K562 (cell line): ENCODE measurements around the gene LRFN4. TPM values are rescaled to one million over a fixed set of nuclear protein-coding genes. Genes with fewer than 3 reads are reported as not detected.
A peak's percentile ranks its signal among the peaks of the same experiment; 100 is the strongest.

Experiments
- ATAC-seq: fragments of 200-7000 bp; cut with Tn5 transposase; 3 replicates; pipeline ENCODE4 v1.9.1; 2020; ENCODE audit warnings: moderate library complexity
- BruUV-seq: library from RNA; stranded (reverse); fragments of 400-500 nt; replicated peaks from 2 replicates; lab custom pipeline; 2021; lab: Mats Ljungman, UMichigan
- CTCF ChIA-PET: fragments of 300-600 bp; formaldehyde crosslinking; extraction: SDS; loops from one replicate; lab custom pipeline; 2021; ENCODE audit warnings: low intra/inter-chr PET ratio; lab: Yijun Ruan, JAX
- POLR2A ChIA-PET: fragments of 300-600, 350-650 bp; sonication (Branson Sonifier 250); formaldehyde crosslinking; extraction: SDS; loops from one replicate; lab custom pipeline; 2021; ENCODE audit warnings: antibody characterized with exemption, inconsistent platforms; lab: Yijun Ruan, JAX
- DNase-seq, 4 experiments: peaks; one replicate each; pipeline versions ENCODE4 v3.0.0 to v3.0.0-alpha.2; 2011 to 2018; ENCODE audit warnings: low spot score in 3 of 4, mixed read lengths in 3 of 4; ENCODE audit errors: extremely low read depth in 1 of 4
- FAIRE-seq: peaks from 2 replicates; lab custom pipeline; 2011; peaks lifted over from hg19 to GRCh38; lab: Jason Lieb, UNC
- H2AFZ ChIP-seq: 2 replicates; pipeline ENCODE4 v1.6.0; 2011; ENCODE audit warnings: low read depth, low read length, control low read depth, inconsistent platforms
- H3K27ac ChIP-seq: fragments of 200-600 bp; 3 replicates; pipeline ENCODE4 v1.8.0; 2011; ENCODE audit warnings: low read depth, mild to moderate bottlenecking, control low read depth, inconsistent platforms, low read length, moderate library complexity, mixed read lengths; ENCODE audit errors: extremely low read depth
- H3K27me3 ChIP-seq, 2 experiments: fragments of 300-600 bp in 1 of 2; 2 replicates in 1 of 2; 3 replicates in 1 of 2; pipeline versions ENCODE4 v1.6.0 to v1.8.0; 2011; ENCODE audit warnings: inconsistent platforms in 2 of 2, low read length in 2 of 2, mild to moderate bottlenecking in 1 of 2, mixed read lengths in 1 of 2, moderate library complexity in 1 of 2; ENCODE audit not compliant: control insufficient read depth in 2 of 2, insufficient read depth in 2 of 2
- H3K36me3 ChIP-seq: fragments of 300-600 bp; 3 replicates; pipeline ENCODE4 v1.8.0; 2011; ENCODE audit warnings: mild to moderate bottlenecking, low read length, inconsistent platforms; ENCODE audit not compliant: control insufficient read depth, insufficient read depth
- H3K4me1 ChIP-seq, 2 experiments: fragments of 200-600 bp in 1 of 2; replicated peaks in 1 of 2; 2 replicates in 1 of 2; 3 replicates in 1 of 2; pipeline versions ENCODE4 v1.5.1 to v1.8.0; 2011; ENCODE audit warnings: inconsistent platforms in 2 of 2, low read length in 2 of 2, mild to moderate bottlenecking in 1 of 2, mixed read lengths in 1 of 2, moderate library complexity in 1 of 2; ENCODE audit not compliant: control insufficient read depth in 2 of 2, insufficient read depth in 2 of 2
- H3K4me2 ChIP-seq: 2 replicates; pipeline ENCODE4 v1.6.1; 2011; ENCODE audit warnings: low read length, control low read depth, inconsistent platforms, mixed read lengths; ENCODE audit not compliant: insufficient read depth
- H3K4me3 ChIP-seq: fragments of 200-600 bp; sonication (generic), shearing (Covaris generic); 2 replicates; pipeline ENCODE4 v1.5.1; 2016; ENCODE audit warnings: control low read depth, inconsistent platforms
- H3K79me2 ChIP-seq: fragments of 200-600 bp; 3 replicates; pipeline ENCODE4 v1.8.0; 2011; ENCODE audit warnings: low read length, inconsistent platforms; ENCODE audit not compliant: control insufficient read depth, insufficient read depth
- H3K9ac ChIP-seq, 2 experiments: 2 replicates each; pipeline versions ENCODE4 v1.6.0 to v1.6.1; 2011; ENCODE audit warnings: low read depth in 2 of 2, low read length in 2 of 2, control low read depth in 1 of 2, inconsistent platforms in 1 of 2, mild to moderate bottlenecking in 1 of 2, mixed read lengths in 1 of 2; ENCODE audit not compliant: insufficient read depth in 1 of 2
- H3K9me1 ChIP-seq: one replicate; pipeline ENCODE4 v1.6.0; 2011; ENCODE audit warnings: inconsistent platforms, mild to moderate bottlenecking, low read length, moderate library complexity; ENCODE audit not compliant: control insufficient read depth, insufficient read depth
- H3K9me3 ChIP-seq: replicated peaks from 2 replicates; pipeline ENCODE4 v1.5.1; 2011; ENCODE audit warnings: low read depth, low read length, inconsistent platforms; ENCODE audit not compliant: control insufficient read depth, insufficient read depth
- H4K20me1 ChIP-seq: replicated peaks from 2 replicates; pipeline ENCODE4 v1.6.1; 2011; ENCODE audit warnings: low read length, inconsistent platforms, mixed read lengths; ENCODE audit not compliant: control insufficient read depth, insufficient read depth
- KAT2B ChIP-seq: IDR thresholded peaks from one replicate; pipeline ENCODE4 v1.6.1; 2012; ENCODE audit warnings: low read depth, mild to moderate bottlenecking, control low read depth, inconsistent platforms, low read length, moderate library complexity
- NCOA2 ChIP-seq, 2 experiments: fragments of 450-650 bp; IDR thresholded peaks; 2 replicates each; pipeline ENCODE4 v1.6.1; 2018; ENCODE audit warnings: mild to moderate bottlenecking in 2 of 2, moderate library complexity in 1 of 2; ENCODE audit not compliant: partially characterized antibody in 2 of 2
- WGBS: fragments of 100-300 bp; shearing (Covaris generic); methylation state at CpG from one replicate; pipeline ENCODE4 v1.1.6; 2016; ENCODE audit warnings: low coverage, mixed read lengths; ENCODE audit not compliant: insufficient coverage; ENCODE audit errors: missing lambda C conversion rate; 5-methylcytosine and 5-hydroxymethylcytosine counted together
- in situ Hi-C: fragments of 300-500 bp; cut with MboI; formaldehyde crosslinking; loops from 4 replicates; pipeline ENCODE4 v1.15.0; 2018; ENCODE audit warnings: inconsistent platforms, mixed read lengths
- intact Hi-C: fragments of 100-400 bp; cut with micrococcal nuclease; formaldehyde crosslinking; loops from 2 replicates; pipeline ENCODE4 v1.14.2; 2022
- polyA plus RNA-seq, 8 experiments: library from polyadenylated mRNA; depleted of rRNA in 4 of 8; stranded (reverse) in 5 of 8; unstranded in 3 of 8; fragments of >200 nt; fragmentation: Nextera tagmentation in 2 of 8; fragmentation: Illumina TruSeq in 1 of 8; extraction: Ambion mirVana in 2 of 8; extraction: Trizol in 1 of 8; gene quantifications; 2 replicates each; pipeline versions ENCODE4 v1.2.1 to v1.2.3, GENCODE V29; 2011 to 2014; ENCODE audit warnings: inconsistent platforms in 1 of 8, missing spikeins in 1 of 8
- total RNA-seq, 7 experiments: library from RNA; depleted of rRNA in 6 of 7; stranded (reverse); fragments of >200 nt in 6 of 7; fragmentation: Illumina TruSeq in 2 of 7; extraction: Trizol in 2 of 7; gene quantifications; 2 replicates each; pipeline versions ENCODE4 v1.2.1 to v1.2.3, GENCODE V29; 2011 to 2021; ENCODE audit warnings: low replicate concordance in 1 of 7

The LRFN4 gene
- total and polyA plus RNA-seq, 9 of the 15 experiments (the other 6 are each of a cell fraction or from before 2014, with no cell fraction given) = 0.10 to 60.1 (median 6.7) TPM

- BruUV-seq = no TSS peak
- intact Hi-C loops = loop anchor here (1.0 to 2.0 kb wide), 2 partner anchors 48 to 188 kb away; no protein-coding TSS in a partner anchor
- H3K9me3 ChIP-seq = no peaks in the 10 kb centered on the region
- H3K9me1 ChIP-seq = no peaks in the 10 kb centered on the region
- ATAC-seq (no peak), DNase-seq (no peak), FAIRE-seq (no peak)
- no peak for TF ChIP-seq KAT2B
- TF ChIP-seq NCOA2 (IDR thresholded peaks at IDR 0.05; ENCODE audit: partially characterized antibody in 2 of 2) = no peak
- POLR2A ChIA-PET = interaction anchor here (1.0 kb wide), 1 partner anchor 12 kb away, joined by 3 read pairs; no protein-coding TSS in a partner anchor
- no peak overlapping the region for H2AFZ ChIP-seq
- H3K27me3 ChIP-seq = no peaks in the 10 kb centered on the region
- H4K20me1 ChIP-seq = no peaks in the 10 kb centered on the region
- no peaks in the 10 kb centered on the region for H3K79me2 ChIP-seq
- H3K4me1 ChIP-seq = peaks cover 24 to 67% of the 10 kb centered on the region in 2 experiments; a peak in 4 of 5 replicates
- in situ Hi-C loops = no loop called here
- CTCF ChIA-PET = interaction anchor here (0.6 to 2.6 kb wide), 3 partner anchors 49 to 188 kb away, joined by 3 to 18 read pairs (median 3); partner anchors contain the start of gene SYT12
- WGBS = 66% methylated on average over 10 of the region's 14 CpGs
- peak overlapping the region in 1 of 2 experiments; percentile 78; a peak in 2 of 4 replicates for H3K9ac ChIP-seq
- H3K4me2 ChIP-seq = no peak overlapping the region
- no peaks in the 10 kb centered on the region for H3K36me3 ChIP-seq
- no peak overlapping the region for H3K27ac ChIP-seq
- H3K4me3 ChIP-seq = no peak overlapping the region
Measured at GRCh38 chr11:66882561-66883015, 25.7 kb downstream of the LRFN4 start.
